Measurements from ENCODE around the gene GIT1. TPM values are rescaled to one million over a fixed set of nuclear protein-coding genes. Genes with fewer than 3 reads are reported as not detected.

Gene GIT1
- total RNA-seq, 1 donor from 2014 or later = 81.0 TPM

- intact Hi-C loops (cut with micrococcal nuclease) = no loop called here
- Mint-ChIP-seq H3K4me1 (ENCODE audit: low read depth) (peaks cover 52% of the 10 kb centered on the region), H3K9me3 (no peaks in the 10 kb centered on the region), H3K36me3 (ENCODE audit: low read depth) (peaks cover 3% of the 10 kb centered on the region), H3K27ac (no peak overlapping the region), H3K4me3 (peak overlapping the region; percentile 69), H3K27me3 (ENCODE audit: insufficient read depth) (peaks cover 6% of the 10 kb centered on the region)
- no peak for DNase-seq (ENCODE audit: low spot score)
Observed at GRCh38 chr17:29620779-29621500, 31.5 kb upstream of the GIT1 start.

DNA sequence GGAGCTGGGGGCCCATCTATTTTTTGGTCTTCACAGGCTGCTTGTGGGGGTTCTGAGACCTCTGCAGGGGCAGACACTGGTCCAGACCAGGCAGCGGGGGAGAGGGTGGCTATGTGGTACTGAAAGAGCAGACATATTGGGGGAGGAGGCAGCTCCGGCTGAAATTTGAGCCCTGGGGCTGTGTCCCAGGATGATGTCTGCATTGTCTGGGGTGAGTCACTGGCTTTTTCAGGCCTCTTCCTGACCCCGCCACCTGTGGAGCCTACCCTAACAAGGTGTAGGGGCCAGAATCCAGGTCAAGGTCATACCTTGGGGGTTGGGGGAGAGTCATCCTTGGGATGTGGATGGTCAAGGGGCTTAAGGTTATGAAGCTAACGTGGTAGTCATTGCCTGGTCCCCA, 30.8 kb upstream of the GIT1 start:
- Mint-ChIP-seq H3K36me3 (ENCODE audit: low read depth) (no peaks in the 10 kb centered on the region), H3K27me3 (ENCODE audit: insufficient read depth) (peaks cover 8% of the 10 kb centered on the region), H3K27ac (no peak overlapping the region), H3K9me3 (no peaks in the 10 kb centered on the region), H3K4me3 (peak overlapping the region; percentile 39), H3K4me1 (ENCODE audit: low read depth) (peaks cover 53% of the 10 kb centered on the region)
- DNase-seq (ENCODE audit: low spot score) = no peak
- intact Hi-C loops (cut with micrococcal nuclease) = no loop called here

DNA sequence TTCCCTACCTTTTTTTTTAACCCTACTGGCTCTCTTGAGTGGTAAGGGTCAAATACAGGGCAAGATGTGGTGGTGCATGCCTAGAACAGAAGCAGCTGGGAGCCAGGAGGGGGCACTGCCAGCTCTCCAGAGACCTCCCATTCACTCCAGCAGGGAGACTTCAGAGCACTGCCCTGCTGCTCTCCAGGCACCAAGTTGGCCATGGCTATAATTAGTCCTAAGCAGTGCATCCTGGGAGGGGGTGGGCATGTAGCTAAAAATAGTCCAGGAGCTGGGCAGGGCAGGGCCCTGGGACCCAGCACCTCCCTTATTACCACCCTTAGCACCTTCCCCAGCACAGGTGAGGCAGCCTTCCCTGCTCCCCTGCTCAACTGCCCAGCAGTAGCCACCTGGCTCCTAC, 29.8 kb upstream of the GIT1 start:
- no peak for DNase-seq (ENCODE audit: low spot score)
- Mint-ChIP-seq H3K27ac (no peak overlapping the region), H3K4me3 (no peak overlapping the region)

GRCh38 chr17:29618272-29619065, 29.0 kb upstream of the GIT1 start:
- H3K27ac Mint-ChIP-seq = no peak overlapping the region
- H3K4me3 Mint-ChIP-seq = no peak overlapping the region
- H3K4me1 Mint-ChIP-seq (ENCODE audit: low read depth) = peaks cover 49% of the 10 kb centered on the region
- H3K9me3 Mint-ChIP-seq = no peaks in the 10 kb centered on the region
- H3K36me3 Mint-ChIP-seq (ENCODE audit: low read depth) = no peaks in the 10 kb centered on the region
- intact Hi-C loops (cut with micrococcal nuclease) = loop anchor here (1.0 to 10.0 kb wide), 2 partner anchors 50 to 496 kb away; partner anchors contain the start of genes NSRP1 and TP53I13
- DNase-seq (ENCODE audit: low spot score) = no peak
- H3K27me3 Mint-ChIP-seq (ENCODE audit: insufficient read depth) = peaks cover 8% of the 10 kb centered on the region

More for the DNA sequence above, 29.8 kb upstream of the GIT1 start:
- Mint-ChIP-seq H3K36me3 (ENCODE audit: low read depth) (no peaks in the 10 kb centered on the region), H3K4me1 (ENCODE audit: low read depth) (peaks cover 53% of the 10 kb centered on the region), H3K9me3 (no peaks in the 10 kb centered on the region), H3K27me3 (ENCODE audit: insufficient read depth) (peaks cover 8% of the 10 kb centered on the region)
- intact Hi-C loops (cut with micrococcal nuclease) = loop anchor here (10.0 kb wide), 1 partner anchor 496 kb away; the partner anchor contains the start of gene NSRP1

DNA sequence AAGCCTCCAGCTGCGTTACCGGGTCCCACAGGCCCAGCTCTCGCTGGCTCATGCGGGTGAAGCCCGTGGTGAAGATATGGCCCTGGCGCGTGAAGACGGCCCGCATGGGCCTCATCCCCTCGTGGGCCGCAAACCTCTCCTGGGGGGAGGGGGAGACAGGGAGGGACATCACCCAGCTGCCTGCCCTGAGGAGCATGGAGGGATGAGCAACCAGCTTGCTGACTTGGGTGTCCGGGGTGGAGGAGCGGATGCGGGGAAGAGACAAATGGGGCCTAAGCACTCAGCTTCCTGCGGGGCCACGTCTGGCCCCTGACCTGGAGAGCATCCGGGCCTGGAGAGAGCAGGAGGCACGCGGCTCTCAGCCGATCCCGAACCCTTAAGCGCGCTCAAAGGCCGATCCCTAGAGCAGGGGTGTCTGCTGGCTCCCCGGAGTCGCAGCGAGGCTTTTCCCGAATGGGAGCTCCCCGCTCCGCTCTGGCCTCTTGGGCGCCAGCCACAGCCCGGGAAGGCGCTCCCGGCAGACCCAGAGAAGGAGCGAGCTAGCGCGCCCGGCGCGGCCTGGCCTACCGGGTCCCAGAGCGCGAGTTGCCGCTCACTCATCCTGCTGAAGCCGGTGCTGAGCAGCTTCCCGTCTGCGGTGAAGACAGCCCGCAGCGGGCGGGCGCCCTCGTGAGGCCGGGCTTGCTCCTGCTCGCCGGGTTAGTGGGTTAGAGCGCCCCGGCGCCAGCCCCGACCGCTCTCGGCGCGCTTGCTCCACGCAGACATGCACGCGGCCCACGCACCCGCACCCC, 28.2 kb upstream of the GIT1 start:
- DNase-seq (ENCODE audit: low spot score) = peak; percentile 86
- H3K4me1 Mint-ChIP-seq (ENCODE audit: low read depth) = peaks cover 42% of the 10 kb centered on the region
- intact Hi-C loops (cut with micrococcal nuclease) = loop anchor here (1.0 to 10.0 kb wide), 6 partner anchors 49 to 497 kb away; partner anchors contain the start of genes NSRP1, SSH2 and TP53I13
- H3K36me3 Mint-ChIP-seq (ENCODE audit: low read depth) = no peaks in the 10 kb centered on the region
- H3K9me3 Mint-ChIP-seq = no peaks in the 10 kb centered on the region
- H3K27me3 Mint-ChIP-seq (ENCODE audit: insufficient read depth) = peaks cover 8% of the 10 kb centered on the region
- H3K27ac Mint-ChIP-seq = peak overlapping the region; percentile 66
- H3K4me3 Mint-ChIP-seq = peak overlapping the region; percentile 81

DNA sequence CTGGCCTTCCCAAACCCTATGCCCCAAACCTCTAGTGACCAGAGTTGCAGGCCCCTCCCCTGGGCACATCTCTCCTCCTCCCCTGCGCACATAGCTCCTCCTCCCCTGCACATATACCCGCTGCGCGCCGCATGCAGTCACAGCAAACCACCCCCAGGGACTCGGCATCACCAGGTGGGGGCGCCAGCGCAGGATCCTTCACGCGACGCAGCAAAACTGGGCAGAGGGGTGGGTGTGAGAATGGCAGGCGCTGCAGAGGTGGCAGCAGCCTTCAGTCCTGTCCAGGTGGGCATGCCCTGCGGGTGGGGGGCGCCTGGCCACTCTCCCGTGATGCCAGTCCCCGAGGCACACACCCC, 27.7 kb upstream of the GIT1 start:
- peak overlapping the region; percentile 66 for H3K27ac Mint-ChIP-seq
- H3K4me1 Mint-ChIP-seq (ENCODE audit: low read depth) = peaks cover 40% of the 10 kb centered on the region
- H3K27me3 Mint-ChIP-seq (ENCODE audit: insufficient read depth) = peaks cover 8% of the 10 kb centered on the region
- H3K9me3 Mint-ChIP-seq = no peaks in the 10 kb centered on the region
- no peaks in the 10 kb centered on the region for H3K36me3 Mint-ChIP-seq (ENCODE audit: low read depth)
- intact Hi-C loops (cut with micrococcal nuclease) = loop anchor here (1.0 to 10.0 kb wide), 5 partner anchors 89 to 498 kb away; partner anchors contain the start of genes NSRP1 and SSH2
- DNase-seq (ENCODE audit: low spot score) = peak; percentile 86
- peak overlapping the region; percentile 81 for H3K4me3 Mint-ChIP-seq

DNA sequence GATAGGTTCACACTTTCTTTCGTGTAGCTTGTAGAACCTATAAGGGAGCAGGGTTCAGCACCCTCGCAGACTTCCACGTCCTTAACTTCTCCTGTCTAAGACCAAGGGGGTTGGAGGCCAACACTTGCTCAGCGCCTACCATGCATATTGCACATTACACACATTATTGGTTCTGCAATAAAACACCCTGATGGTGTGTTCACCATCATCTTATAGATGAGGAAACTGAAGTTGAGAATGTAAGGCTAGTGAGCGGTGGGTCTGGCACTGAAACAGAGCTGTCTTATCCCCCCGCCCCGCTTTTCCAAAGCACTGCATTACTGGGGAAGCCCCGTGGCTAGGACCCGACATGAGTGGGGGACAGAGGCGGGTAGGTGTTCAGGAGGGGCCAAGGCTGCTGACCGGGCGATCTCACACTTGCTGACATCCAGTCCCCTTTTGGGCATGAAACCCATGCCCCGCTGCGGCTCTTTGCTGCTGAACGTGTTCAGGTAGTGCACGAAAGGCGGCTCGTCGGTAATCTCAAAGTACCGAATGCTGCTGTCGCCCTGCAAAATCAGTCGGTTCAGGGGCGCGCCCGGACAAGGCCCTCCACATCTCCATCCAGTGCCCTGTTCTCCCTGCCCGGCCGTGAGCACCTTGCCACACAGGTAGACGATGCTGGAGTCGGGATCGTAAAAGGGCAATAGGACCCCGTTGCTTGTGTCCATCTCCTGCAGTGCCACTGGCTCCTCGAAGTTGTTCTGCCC, 27.0 kb upstream of the GIT1 start:
- no peak for DNase-seq (ENCODE audit: low spot score)
- Mint-ChIP-seq H3K9me3 (no peaks in the 10 kb centered on the region), H3K4me3 (peak overlapping the region; percentile 81), H3K36me3 (ENCODE audit: low read depth) (no peaks in the 10 kb centered on the region), H3K27ac (peak overlapping the region; percentile 66), H3K27me3 (ENCODE audit: insufficient read depth) (peaks cover 8% of the 10 kb centered on the region), H3K4me1 (ENCODE audit: low read depth) (peaks cover 35% of the 10 kb centered on the region)
- intact Hi-C loops (cut with micrococcal nuclease) = loop anchor here (1.0 to 10.0 kb wide), 5 partner anchors 90 to 498 kb away; partner anchors contain the start of genes NSRP1 and SSH2

GRCh38 chr17:29615492-29616299, 26.2 kb upstream of the GIT1 start:
- Mint-ChIP-seq H3K4me3 (peak overlapping the region; percentile 81), H3K36me3 (ENCODE audit: low read depth) (no peaks in the 10 kb centered on the region), H3K9me3 (no peaks in the 10 kb centered on the region), H3K27ac (peak overlapping the region; percentile 77), H3K4me1 (ENCODE audit: low read depth) (peaks cover 35% of the 10 kb centered on the region), H3K27me3 (ENCODE audit: insufficient read depth) (peaks cover 8% of the 10 kb centered on the region)
- intact Hi-C loops (cut with micrococcal nuclease) = loop anchor here (1.0 to 10.0 kb wide), 4 partner anchors 8 to 499 kb away; partner anchors contain the start of genes GIT1, NSRP1 and SSH2
- DNase-seq (ENCODE audit: low spot score) = peak; percentile 86

GRCh38 chr17:29615048-29615385, 25.6 kb upstream of the GIT1 start:
- H3K9me3 Mint-ChIP-seq = no peaks in the 10 kb centered on the region
- peak; percentile 71 for DNase-seq (ENCODE audit: low spot score)
- intact Hi-C loops (cut with micrococcal nuclease) = loop anchor here (1.0 to 10.0 kb wide), 3 partner anchors 8 to 500 kb away; partner anchors contain the start of genes GIT1 and NSRP1
- peaks cover 8% of the 10 kb centered on the region for H3K27me3 Mint-ChIP-seq (ENCODE audit: insufficient read depth)
- H3K4me1 Mint-ChIP-seq (ENCODE audit: low read depth) = peaks cover 35% of the 10 kb centered on the region
- no peaks in the 10 kb centered on the region for H3K36me3 Mint-ChIP-seq (ENCODE audit: low read depth)
- peak overlapping the region; percentile 77 for H3K27ac Mint-ChIP-seq
- peak overlapping the region; percentile 81 for H3K4me3 Mint-ChIP-seq

DNA sequence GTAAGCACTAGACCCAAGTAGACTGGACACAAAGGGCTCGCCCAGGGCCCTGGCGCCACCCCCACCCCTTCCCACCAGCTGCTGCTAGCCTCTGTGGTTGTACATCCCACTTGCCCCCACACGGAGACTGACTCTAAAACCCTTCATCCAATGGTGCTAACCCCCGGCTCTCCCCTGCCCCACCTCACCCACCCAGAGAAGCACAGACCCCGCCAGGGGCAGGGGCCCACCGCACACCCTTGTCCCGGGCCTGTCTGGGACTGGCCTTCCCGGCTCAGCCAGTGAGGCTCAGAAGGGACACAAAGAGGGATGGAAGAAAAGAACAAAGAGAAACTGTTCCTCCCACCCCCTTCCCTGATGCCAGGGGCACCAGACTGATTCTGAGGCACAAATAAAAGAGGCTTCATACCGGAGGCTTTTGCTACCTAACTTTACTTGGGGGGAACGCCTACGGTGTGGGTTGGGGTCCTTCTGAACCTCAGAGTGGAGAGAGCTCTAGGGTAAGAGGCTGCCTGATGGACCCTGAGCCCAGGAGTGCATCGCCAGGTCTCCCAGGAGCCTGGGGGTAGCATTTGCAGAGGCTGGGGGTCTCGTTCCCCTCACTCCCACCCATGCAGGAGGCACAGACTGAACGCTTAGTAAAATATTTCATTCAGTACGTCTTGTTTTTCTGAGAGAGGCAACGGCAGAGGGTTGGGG, 25.1 kb upstream of the GIT1 start:
- Mint-ChIP-seq H3K4me1 (ENCODE audit: low read depth) (peaks cover 35% of the 10 kb centered on the region), H3K27ac (peak overlapping the region; percentile 77)

GRCh38 chr17:29613856-29614255, 24.4 kb upstream of the GIT1 start:
- Mint-ChIP-seq H3K4me1 (ENCODE audit: low read depth) (peaks cover 35% of the 10 kb centered on the region), H3K27ac (no peak overlapping the region), H3K9me3 (no peaks in the 10 kb centered on the region), H3K36me3 (ENCODE audit: low read depth) (no peaks in the 10 kb centered on the region), H3K4me3 (peak overlapping the region; percentile 40), H3K27me3 (ENCODE audit: insufficient read depth) (peaks cover 8% of the 10 kb centered on the region)
- DNase-seq (ENCODE audit: low spot score) = no peak
- intact Hi-C loops (cut with micrococcal nuclease) = loop anchor here (1.0 to 10.0 kb wide), 3 partner anchors 34 to 501 kb away; partner anchors contain the start of genes NSRP1 and TAOK1

More for the DNA sequence above, 25.1 kb upstream of the GIT1 start:
- Mint-ChIP-seq H3K36me3 (ENCODE audit: low read depth) (no peaks in the 10 kb centered on the region), H3K4me3 (peak overlapping the region; percentile 81), H3K27me3 (ENCODE audit: insufficient read depth) (peaks cover 8% of the 10 kb centered on the region), H3K9me3 (no peaks in the 10 kb centered on the region)
- intact Hi-C loops (cut with micrococcal nuclease) = loop anchor here (1.0 to 10.0 kb wide), 3 partner anchors 9 to 500 kb away; partner anchors contain the start of genes GIT1 and NSRP1
- DNase-seq (ENCODE audit: low spot score) = no peak

All from activated T-helper 1 cell treated with anti-CD3 and anti-CD28 coated beads, Interleukin-12 subunit alpha, Interleukin-12 subunit beta, Interleukin-2, Interleukin-4 antibody, amounts not matched to agents 30 ng/mL and 10 ng/mL and 1 ng/mL, durations not matched to agents 14 hours and 24 hours and 36 hours (primary cell).